K562 (cell line): ENCODE results near the gene AMOT. TPM values are rescaled to one million over a fixed set of nuclear protein-coding genes. Genes with fewer than 3 reads are reported as not detected.

ENCODE experiments used
- ATAC-seq: fragments of 200-7000 bp; cut with Tn5 transposase; 3 replicates; pipeline ENCODE4 v1.9.1; 2020; ENCODE audit warnings: moderate library complexity
- BruUV-seq: library from RNA; stranded (reverse); fragments of 400-500 nt; replicated peaks from 2 replicates; lab custom pipeline; 2021; lab: Mats Ljungman, UMichigan
- CTCF ChIA-PET: fragments of 300-600 bp; formaldehyde crosslinking; extraction: SDS; loops from one replicate; lab custom pipeline; 2021; ENCODE audit warnings: low intra/inter-chr PET ratio; lab: Yijun Ruan, JAX
- POLR2A ChIA-PET: fragments of 300-600, 350-650 bp; sonication (Branson Sonifier 250); formaldehyde crosslinking; extraction: SDS; loops from one replicate; lab custom pipeline; 2021; ENCODE audit warnings: antibody characterized with exemption, inconsistent platforms; lab: Yijun Ruan, JAX
- DNase-seq, 4 experiments: peaks; one replicate each; pipeline versions ENCODE4 v3.0.0 to v3.0.0-alpha.2; 2011 to 2018; ENCODE audit warnings: low spot score in 3 of 4, mixed read lengths in 3 of 4; ENCODE audit errors: extremely low read depth in 1 of 4
- FAIRE-seq: peaks from 2 replicates; lab custom pipeline; 2011; peaks lifted over from hg19 to GRCh38; lab: Jason Lieb, UNC
- H2AFZ ChIP-seq: 2 replicates; pipeline ENCODE4 v1.6.0; 2011; ENCODE audit warnings: low read depth, low read length, control low read depth, inconsistent platforms
- H3K27ac ChIP-seq: fragments of 200-600 bp; 3 replicates; pipeline ENCODE4 v1.8.0; 2011; ENCODE audit warnings: low read depth, mild to moderate bottlenecking, control low read depth, inconsistent platforms, low read length, moderate library complexity, mixed read lengths; ENCODE audit errors: extremely low read depth
- H3K27me3 ChIP-seq, 2 experiments: fragments of 300-600 bp in 1 of 2; 2 replicates in 1 of 2; 3 replicates in 1 of 2; pipeline versions ENCODE4 v1.6.0 to v1.8.0; 2011; ENCODE audit warnings: inconsistent platforms in 2 of 2, low read length in 2 of 2, mild to moderate bottlenecking in 1 of 2, mixed read lengths in 1 of 2, moderate library complexity in 1 of 2; ENCODE audit not compliant: control insufficient read depth in 2 of 2, insufficient read depth in 2 of 2
- H3K36me3 ChIP-seq: fragments of 300-600 bp; 3 replicates; pipeline ENCODE4 v1.8.0; 2011; ENCODE audit warnings: mild to moderate bottlenecking, low read length, inconsistent platforms; ENCODE audit not compliant: control insufficient read depth, insufficient read depth
- H3K4me1 ChIP-seq, 2 experiments: fragments of 200-600 bp in 1 of 2; replicated peaks in 1 of 2; 2 replicates in 1 of 2; 3 replicates in 1 of 2; pipeline versions ENCODE4 v1.5.1 to v1.8.0; 2011; ENCODE audit warnings: inconsistent platforms in 2 of 2, low read length in 2 of 2, mild to moderate bottlenecking in 1 of 2, mixed read lengths in 1 of 2, moderate library complexity in 1 of 2; ENCODE audit not compliant: control insufficient read depth in 2 of 2, insufficient read depth in 2 of 2
- H3K4me2 ChIP-seq: 2 replicates; pipeline ENCODE4 v1.6.1; 2011; ENCODE audit warnings: low read length, control low read depth, inconsistent platforms, mixed read lengths; ENCODE audit not compliant: insufficient read depth
- H3K4me3 ChIP-seq: fragments of 200-600 bp; sonication (generic), shearing (Covaris generic); 2 replicates; pipeline ENCODE4 v1.5.1; 2016; ENCODE audit warnings: control low read depth, inconsistent platforms
- H3K79me2 ChIP-seq: fragments of 200-600 bp; 3 replicates; pipeline ENCODE4 v1.8.0; 2011; ENCODE audit warnings: low read length, inconsistent platforms; ENCODE audit not compliant: control insufficient read depth, insufficient read depth
- H3K9ac ChIP-seq, 2 experiments: 2 replicates each; pipeline versions ENCODE4 v1.6.0 to v1.6.1; 2011; ENCODE audit warnings: low read depth in 2 of 2, low read length in 2 of 2, control low read depth in 1 of 2, inconsistent platforms in 1 of 2, mild to moderate bottlenecking in 1 of 2, mixed read lengths in 1 of 2; ENCODE audit not compliant: insufficient read depth in 1 of 2
- H3K9me1 ChIP-seq: one replicate; pipeline ENCODE4 v1.6.0; 2011; ENCODE audit warnings: inconsistent platforms, mild to moderate bottlenecking, low read length, moderate library complexity; ENCODE audit not compliant: control insufficient read depth, insufficient read depth
- H3K9me3 ChIP-seq: replicated peaks from 2 replicates; pipeline ENCODE4 v1.5.1; 2011; ENCODE audit warnings: low read depth, low read length, inconsistent platforms; ENCODE audit not compliant: control insufficient read depth, insufficient read depth
- H4K20me1 ChIP-seq: replicated peaks from 2 replicates; pipeline ENCODE4 v1.6.1; 2011; ENCODE audit warnings: low read length, inconsistent platforms, mixed read lengths; ENCODE audit not compliant: control insufficient read depth, insufficient read depth
- CCNT2 ChIP-seq: IDR thresholded peaks from 2 replicates; pipeline ENCODE4 v1.6.1; 2011; ENCODE audit warnings: borderline replicate concordance, low read depth, mild to moderate bottlenecking, moderate library complexity, mixed read lengths, low read length; ENCODE audit not compliant: insufficient read length; ENCODE audit errors: extremely low read depth
- CTCFL ChIP-seq: IDR thresholded peaks from 2 replicates; pipeline ENCODE4 v1.6.1; 2011; ENCODE audit warnings: borderline replicate concordance, low read depth, mild to moderate bottlenecking, moderate library complexity, low read length; ENCODE audit not compliant: insufficient read depth, poor library complexity, severe bottlenecking
- FOXJ3 ChIP-seq: sonication (generic); formaldehyde crosslinking; IDR thresholded peaks from 2 replicates; pipeline ENCODE4 v1.4.0; 2020; ENCODE audit warnings: mild to moderate bottlenecking, missing genetic modification reagents
- KAT7 ChIP-seq: sonication (generic); formaldehyde crosslinking; IDR thresholded peaks from 2 replicates; pipeline ENCODE4 v1.8.0; 2022; ENCODE audit warnings: missing genetic modification reagents, mild to moderate bottlenecking, borderline replicate concordance
- MBD1 ChIP-seq: fragments of 250-450 bp; sonication (Bioruptor Pico); IDR thresholded peaks from 2 replicates; pipeline ENCODE4 v1.8.0; 2022; ENCODE audit warnings: inconsistent platforms
- NCOA2 ChIP-seq, 2 experiments: fragments of 450-650 bp; IDR thresholded peaks; 2 replicates each; pipeline ENCODE4 v1.6.1; 2018; ENCODE audit warnings: mild to moderate bottlenecking in 2 of 2, moderate library complexity in 1 of 2; ENCODE audit not compliant: partially characterized antibody in 2 of 2
- NR2F6 ChIP-seq: fragments of 450-650 bp; formaldehyde crosslinking; IDR thresholded peaks from 2 replicates; pipeline ENCODE4 v1.4.0; 2020; ENCODE audit warnings: mild to moderate bottlenecking
- NRF1 ChIP-seq, 2 experiments: fragments of 450-650 bp; IDR thresholded peaks in 1 of 2; conservative IDR thresholded peaks in 1 of 2; 2 replicates each; pipeline ENCODE4 v1.6.1; 2014; ENCODE audit warnings: mild to moderate bottlenecking in 2 of 2
- POU5F1 ChIP-seq: fragments of 150-350 bp; IDR thresholded peaks from 2 replicates; pipeline ENCODE4 v1.6.1; 2014; ENCODE audit warnings: borderline replicate concordance, low read length, low read depth, mild to moderate bottlenecking; ENCODE audit not compliant: partially characterized antibody
- RAD51 ChIP-seq: fragments of 450-650 bp; IDR thresholded peaks from 2 replicates; pipeline ENCODE4 v1.7.1; 2016; ENCODE audit warnings: low read depth, mild to moderate bottlenecking, borderline replicate concordance
- RFX1 ChIP-seq: fragments of 450-650 bp; IDR thresholded peaks from 2 replicates; pipeline ENCODE4 v1.6.1; 2016; ENCODE audit warnings: mild to moderate bottlenecking, moderate library complexity
- SETDB1 ChIP-seq: IDR thresholded peaks from one replicate; pipeline ENCODE4 v1.6.1; 2012; ENCODE audit warnings: low read length, control low read depth, inconsistent platforms
- TEAD4 ChIP-seq, 2 experiments: sonication (generic) in 1 of 2; formaldehyde crosslinking in 1 of 2; IDR thresholded peaks; 2 replicates each; pipeline versions ENCODE4 v1.6.1 to v1.8.0; 2012 to 2022; ENCODE audit warnings: borderline replicate concordance in 1 of 2, inconsistent platforms in 1 of 2, low read length in 1 of 2, mild to moderate bottlenecking in 1 of 2, missing genetic modification reagents in 1 of 2
- TRIM28 ChIP-seq: fragments of 450-650 bp; IDR thresholded peaks from 2 replicates; pipeline ENCODE4 v1.6.1; 2017
- ZC3H8 ChIP-seq: fragments of 450-650 bp; IDR thresholded peaks from 2 replicates; pipeline ENCODE4 v1.6.1; 2017
- ZNF592 ChIP-seq: fragments of 450-650 bp; IDR thresholded peaks from 2 replicates; pipeline ENCODE4 v1.6.1; 2017; ENCODE audit warnings: antibody characterized with exemption, mild to moderate bottlenecking
- in situ Hi-C: fragments of 300-500 bp; cut with MboI; formaldehyde crosslinking; loops from 4 replicates; pipeline ENCODE4 v1.15.0; 2018; ENCODE audit warnings: inconsistent platforms, mixed read lengths
- intact Hi-C: fragments of 100-400 bp; cut with micrococcal nuclease; formaldehyde crosslinking; loops from 2 replicates; pipeline ENCODE4 v1.14.2; 2022
- polyA plus RNA-seq, 8 experiments: library from polyadenylated mRNA; depleted of rRNA in 4 of 8; stranded (reverse) in 5 of 8; unstranded in 3 of 8; fragments of >200 nt; fragmentation: Nextera tagmentation in 2 of 8; fragmentation: Illumina TruSeq in 1 of 8; extraction: Ambion mirVana in 2 of 8; extraction: Trizol in 1 of 8; gene quantifications; 2 replicates each; pipeline versions ENCODE4 v1.2.1 to v1.2.3, GENCODE V29; 2011 to 2014; ENCODE audit warnings: inconsistent platforms in 1 of 8, missing spikeins in 1 of 8
- total RNA-seq, 7 experiments: library from RNA; depleted of rRNA in 6 of 7; stranded (reverse); fragments of >200 nt in 6 of 7; fragmentation: Illumina TruSeq in 2 of 7; extraction: Trizol in 2 of 7; gene quantifications; 2 replicates each; pipeline versions ENCODE4 v1.2.1 to v1.2.3, GENCODE V29; 2011 to 2021; ENCODE audit warnings: low replicate concordance in 1 of 7

The AMOT gene
- total and polyA plus RNA-seq, 9 of the 15 experiments (the other 6 are each of a cell fraction or from before 2014, with no cell fraction given): 0.04 TPM; not detected in 8

GRCh38 chrX:112826023-112826422, 14.6 kb downstream of the AMOT start:
- no peaks in the 10 kb centered on the region for H3K9me3 ChIP-seq
- no peaks in the 10 kb centered on the region for H3K79me2 ChIP-seq
- no peak overlapping the region for H2AFZ ChIP-seq
- ChIA-PET POLR2A (no interaction called here), CTCF (no interaction called here)
- H3K27me3 ChIP-seq: no peaks in the 10 kb centered on the region
- no peaks in the 10 kb centered on the region for H3K9me1 ChIP-seq
- BruUV-seq: no TSS peak
- H3K4me2 ChIP-seq: no peak overlapping the region
- H3K9ac ChIP-seq: no peak overlapping the region
- H3K4me1 ChIP-seq: no peaks in the 10 kb centered on the region
- intact Hi-C loops: no loop called here
- ATAC-seq (no peak), FAIRE-seq (no peak), DNase-seq (no peak)
- no peak overlapping the region for H3K4me3 ChIP-seq
- H4K20me1 ChIP-seq: no peaks in the 10 kb centered on the region
- H3K27ac ChIP-seq: no peak overlapping the region
- in situ Hi-C loops: no loop called here
- H3K36me3 ChIP-seq: no peaks in the 10 kb centered on the region
- TF ChIP-seq SETDB1 (no peak), CCNT2 (no peak), KAT7 (no peak), TRIM28 (no peak), NR2F6 (no peak), CTCFL (no peak), NCOA2 (IDR thresholded peaks at IDR 0.05; ENCODE audit: partially characterized antibody in 2 of 2) (no peak), RFX1 (no peak), RAD51 (no peak), TEAD4 (IDR thresholded peaks at IDR 0.05; ENCODE audit: low read length) (no peak), TEAD4 (CRISPR knock-in tag; IDR thresholded peaks at IDR 0.05; ENCODE audit: borderline replicate concordance) (no peak), FOXJ3 (CRISPR knock-in tag) (no peak), ZC3H8 (no peak), NRF1 (conservative IDR thresholded peaks at IDR 0.05 in 1 of 2, IDR thresholded peaks at IDR 0.05 in 1 of 2) (no peak), POU5F1 (no peak), ZNF592 (no peak), MBD1 (CRISPR knock-in tag) (no peak)
